GM21825 (cell line): ENCODE measurements around the gene CCR4.
"Not testable (repeated sequence)": the region's sequence is repeated elsewhere in the genome, so short reads cannot be mapped to it uniquely, and the experiment has no call there.

ENCODE experiments used
- ATAC-seq: cut with Tn5 transposase; IDR thresholded peaks from one replicate; pipeline ENCODE4 v1.9.1; 2021; ENCODE audit warnings: mild to moderate bottlenecking, moderate library complexity; ENCODE audit not compliant: unreplicated experiment

The CCR4 gene

DNA sequence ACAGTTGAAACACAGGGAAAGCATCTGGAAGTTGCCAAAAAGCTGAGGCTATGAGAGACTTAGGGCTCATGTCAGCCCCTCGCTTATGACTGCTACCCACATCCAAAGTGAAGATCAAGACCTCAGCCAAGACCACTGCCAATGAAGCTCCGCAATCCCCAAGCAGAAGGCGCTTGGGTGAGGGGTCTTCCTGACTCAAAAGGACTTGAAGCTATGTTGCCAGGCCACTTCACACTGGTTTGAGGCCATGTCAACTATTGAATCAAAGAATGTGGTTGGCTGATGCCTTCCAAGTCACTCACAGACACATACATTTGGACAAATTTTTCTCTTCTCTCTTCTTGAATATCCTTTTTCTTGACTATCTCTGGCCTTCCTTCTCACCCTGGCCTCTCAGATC lies 928 bp upstream of the CCR4 start:
- no peak for ATAC-seq

DNA sequence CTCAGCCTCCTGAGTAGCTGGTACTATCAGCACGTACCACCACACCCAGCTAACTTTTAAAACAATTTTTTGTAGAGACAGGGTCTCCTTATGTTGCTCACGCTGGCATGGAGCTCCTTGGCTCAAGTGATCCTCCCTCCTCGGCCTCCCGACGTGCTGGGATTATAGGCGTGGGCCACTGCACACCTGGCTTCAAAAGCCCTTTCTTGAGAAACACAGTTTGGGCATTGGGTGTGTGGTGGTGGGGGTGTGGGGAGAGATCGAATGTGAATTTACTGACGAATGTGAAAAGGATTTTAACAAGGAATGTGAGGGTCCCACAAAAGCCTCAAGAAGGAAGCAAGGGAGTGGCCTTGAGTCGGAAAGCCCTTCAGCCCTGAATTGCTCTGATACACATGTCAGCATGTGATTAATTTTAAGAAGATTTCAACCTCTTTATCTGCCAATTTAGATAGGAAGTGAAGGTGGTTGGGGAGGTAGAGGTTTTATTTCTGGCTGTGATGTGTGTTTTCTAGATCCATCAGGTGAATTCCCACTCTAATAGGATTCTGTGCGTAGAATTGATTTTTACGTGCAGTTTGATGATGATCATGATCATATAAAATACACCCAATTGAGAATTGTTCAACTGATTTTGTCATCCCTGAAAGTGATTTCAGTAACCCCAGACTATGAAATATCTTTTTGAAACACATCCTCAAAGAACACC lies 1.1 kb downstream of the CCR4 start:
- ATAC-seq, result no peak

DNA sequence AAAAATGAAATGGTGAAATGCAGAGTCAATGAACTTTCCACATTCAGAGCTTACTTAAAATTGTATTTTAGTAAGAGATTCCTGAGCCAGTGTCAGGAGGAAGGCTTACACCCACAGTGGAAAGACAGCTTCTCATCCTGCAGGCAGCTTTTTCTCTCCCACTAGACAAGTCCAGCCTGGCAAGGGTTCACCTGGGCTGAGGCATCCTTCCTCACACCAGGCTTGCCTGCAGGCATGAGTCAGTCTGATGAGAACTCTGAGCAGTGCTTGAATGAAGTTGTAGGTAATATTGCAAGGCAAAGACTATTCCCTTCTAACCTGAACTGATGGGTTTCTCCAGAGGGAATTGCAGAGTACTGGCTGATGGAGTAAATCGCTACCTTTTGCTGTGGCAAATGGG lies 3.1 kb downstream of the CCR4 start:
- ATAC-seq, result no peak

DNA sequence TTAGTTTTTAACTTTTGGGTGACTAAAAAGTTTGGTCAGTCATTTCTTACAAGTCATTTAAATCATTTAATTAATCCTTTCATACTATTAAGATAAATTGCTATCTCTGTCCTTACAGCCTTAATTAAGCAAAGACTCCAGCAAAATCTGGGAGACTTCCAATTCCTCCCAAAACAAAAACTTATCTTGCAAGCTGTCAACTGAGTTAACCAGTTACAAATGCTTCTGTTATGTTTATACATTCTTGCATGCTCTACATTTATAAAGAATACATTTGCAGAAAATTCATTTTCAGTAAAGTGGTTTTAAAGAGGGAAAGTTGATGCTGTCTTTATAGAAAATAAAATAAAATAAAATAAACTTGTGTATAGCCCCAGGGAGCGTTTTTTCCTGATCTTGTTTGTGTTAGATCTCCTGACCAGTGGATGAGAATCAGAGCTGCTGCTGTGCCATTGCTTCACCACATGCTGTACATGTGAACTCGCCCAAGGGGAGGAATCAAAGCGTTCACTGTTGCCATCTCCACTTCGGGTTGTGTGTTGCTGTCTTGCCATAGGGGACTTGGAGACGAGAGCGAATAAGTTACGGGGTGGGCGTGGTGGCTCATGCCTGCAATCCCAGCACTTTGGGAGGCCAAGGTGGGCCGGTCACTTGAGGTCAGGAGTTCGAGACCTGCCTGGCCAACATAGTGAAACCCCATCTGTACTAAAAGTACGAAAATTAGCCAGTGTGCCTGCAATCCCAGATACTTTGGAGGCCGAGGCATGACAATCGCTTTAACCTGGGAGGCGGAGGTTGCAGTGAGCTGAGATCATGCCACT lies 5.5 kb downstream of the CCR4 start:
- ATAC-seq, result no peak

DNA sequence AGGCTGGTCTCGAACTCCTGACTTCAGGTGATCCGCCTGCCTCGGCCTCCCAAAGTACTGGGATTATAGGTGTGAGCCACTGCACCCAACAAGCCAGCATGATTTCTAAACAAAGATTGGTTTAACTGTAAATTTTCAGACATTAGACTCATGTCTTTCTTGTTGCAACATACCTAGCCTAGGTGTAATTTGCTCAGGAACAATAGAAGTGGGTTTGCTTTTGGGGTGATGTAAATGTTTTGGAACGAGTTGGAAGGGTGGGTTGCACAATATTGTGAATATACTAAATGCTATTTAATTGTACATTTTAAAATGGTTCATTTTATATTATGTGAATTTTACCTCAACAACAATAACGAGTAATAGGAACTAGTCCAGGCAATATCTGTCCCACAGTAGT lies 7.1 kb downstream of the CCR4 start:
- ATAC-seq, result no peak

DNA sequence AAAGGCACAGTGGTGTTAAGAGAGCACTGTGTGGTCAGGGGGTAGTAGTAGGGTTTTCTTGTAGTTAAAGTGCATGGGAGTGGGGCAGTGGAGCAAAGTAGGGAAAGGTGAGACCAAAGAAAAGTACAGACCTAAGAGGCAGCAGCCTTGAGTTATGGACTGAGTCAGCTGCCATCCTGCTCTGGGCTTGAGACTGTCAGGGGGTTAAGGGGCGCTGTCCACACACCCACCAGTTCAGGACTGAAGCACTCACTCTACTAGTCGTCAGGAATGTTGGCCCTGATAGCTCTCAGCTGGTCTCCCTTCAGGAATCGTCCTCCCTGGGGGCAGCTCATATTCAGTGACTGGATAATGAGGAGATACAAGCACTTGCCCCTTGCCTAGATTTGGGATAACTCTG lies 7.9 kb downstream of the CCR4 start:
- ATAC-seq, result no peak

DNA sequence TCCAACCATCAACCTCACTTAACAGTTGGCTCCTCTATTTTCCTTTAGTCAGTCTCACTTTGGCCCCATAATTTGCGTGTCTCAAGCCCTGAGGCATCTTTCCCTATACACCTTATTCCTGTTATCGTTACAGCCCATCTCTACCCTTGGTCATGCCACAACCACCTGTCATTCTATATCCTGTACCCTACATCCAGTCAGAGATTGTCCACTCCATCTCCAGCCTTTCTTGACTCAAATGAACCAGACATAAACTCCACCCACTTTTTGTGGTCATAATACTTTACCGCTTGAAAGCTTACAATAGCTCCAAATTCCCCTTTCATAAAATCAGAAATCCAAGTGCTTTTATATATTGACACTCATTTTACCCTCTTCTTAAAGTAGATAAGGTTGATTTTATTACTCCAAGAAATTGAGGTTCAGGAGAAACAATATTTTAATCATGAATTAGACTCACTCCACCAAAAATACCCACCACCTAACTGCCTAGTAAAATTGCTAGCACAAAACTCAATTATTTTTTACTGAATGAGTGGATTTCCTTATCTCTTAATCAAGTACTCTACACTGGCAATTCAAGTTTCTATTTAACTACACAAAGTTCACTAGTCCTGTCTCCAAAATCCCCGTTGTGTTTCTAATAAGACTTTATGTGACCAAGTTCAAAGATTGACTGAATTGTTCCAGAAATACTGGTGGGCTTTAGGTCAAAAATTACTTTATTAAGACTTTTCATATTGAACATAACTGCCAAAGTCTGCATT lies 9.1 kb downstream of the CCR4 start:
- ATAC-seq, result no peak

DNA sequence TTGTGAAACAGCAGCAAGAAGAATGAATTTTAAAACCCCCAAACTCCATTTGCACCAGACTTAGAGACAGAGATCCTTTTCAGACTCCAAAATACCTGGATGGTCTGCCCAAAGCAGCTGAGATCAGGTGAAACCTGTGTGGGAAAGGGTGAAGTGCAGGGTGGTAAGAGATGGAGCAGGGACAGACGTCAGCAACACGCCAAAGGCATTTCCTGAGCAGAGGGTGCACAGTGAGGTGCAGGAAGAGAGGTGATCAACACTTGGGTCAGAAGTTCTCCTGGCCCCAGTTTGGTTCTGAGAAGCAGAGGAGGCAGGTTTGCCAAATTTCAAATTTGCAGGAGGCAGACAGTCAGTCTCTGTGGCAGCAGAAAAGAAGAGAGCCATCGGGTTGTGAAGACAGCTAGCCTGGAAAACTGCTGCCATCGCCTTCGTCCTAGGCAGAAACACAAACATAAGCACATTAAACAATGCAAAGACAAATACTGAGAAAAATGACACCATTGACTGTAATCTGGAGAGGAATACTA lies 9.8 kb downstream of the CCR4 start:
- ATAC-seq, result no peak

DNA sequence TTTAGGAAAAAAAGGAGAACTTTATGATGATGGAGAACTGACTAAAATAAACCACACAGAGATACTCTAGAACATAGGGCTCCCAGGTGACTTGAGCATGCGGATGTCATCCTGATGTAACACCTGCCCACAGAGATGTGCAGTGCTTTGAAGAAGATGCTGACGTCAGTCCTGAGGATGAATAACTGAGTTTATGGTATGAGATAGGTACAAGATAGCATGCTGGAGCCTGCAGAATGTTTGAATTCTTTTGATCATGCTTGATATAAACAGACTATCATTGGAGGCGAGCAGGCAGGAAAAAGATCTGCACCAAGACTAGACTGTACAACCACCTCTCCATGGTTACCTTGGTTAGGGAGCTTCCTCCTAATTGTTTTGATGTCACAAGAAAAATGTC lies 12.4 kb downstream of the CCR4 start:
- no peak for ATAC-seq

DNA sequence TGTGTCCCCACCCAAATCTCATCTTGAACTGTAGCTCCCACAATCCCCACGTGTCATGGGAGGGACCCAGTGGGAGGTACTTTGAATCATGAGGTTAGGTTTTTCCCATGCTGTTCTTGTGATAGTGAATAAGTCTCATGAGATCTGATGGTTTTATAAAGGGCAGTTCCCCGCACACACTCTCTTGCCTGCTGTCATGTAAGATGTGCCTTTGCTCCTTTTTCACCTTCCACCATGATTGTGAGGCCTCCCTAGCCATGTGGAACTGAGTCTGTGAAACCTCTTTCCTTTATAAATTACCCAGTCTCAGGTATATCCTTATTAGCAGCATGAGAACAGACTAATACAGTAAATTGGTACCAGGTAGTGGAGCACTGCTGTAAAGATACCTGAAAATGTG lies 13.3 kb downstream of the CCR4 start:
- ATAC-seq, result not testable (repeated sequence)

DNA sequence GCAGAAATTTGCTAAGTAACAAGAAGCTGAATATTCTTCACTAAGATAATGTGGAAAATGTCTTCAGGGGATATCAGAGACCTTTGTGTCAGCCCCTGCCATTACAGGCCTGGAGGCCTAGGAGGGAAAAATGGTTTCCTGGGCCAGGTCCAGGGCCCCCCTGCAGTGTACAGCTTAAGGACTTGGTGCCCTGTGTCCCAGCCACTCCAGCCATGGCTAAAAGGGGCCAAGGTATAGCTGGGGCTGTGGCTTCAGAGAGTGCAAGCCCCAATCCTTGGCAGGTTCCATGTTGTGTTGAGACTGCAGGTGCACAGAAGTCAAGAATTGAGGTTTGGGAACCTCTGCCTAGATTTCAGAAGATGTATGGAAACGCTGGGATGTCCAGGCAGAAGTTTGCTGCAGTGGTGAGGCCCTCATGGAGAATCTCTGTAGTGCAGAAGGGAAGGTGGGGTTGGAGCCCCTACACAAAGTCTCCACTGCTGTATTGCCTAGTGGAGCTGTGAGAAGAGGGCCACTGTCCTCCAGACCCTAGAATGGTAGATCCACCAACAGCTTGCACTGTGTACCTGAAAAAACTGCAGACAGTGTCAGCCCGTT lies 14.3 kb downstream of the CCR4 start:
- not testable (repeated sequence) for ATAC-seq

DNA sequence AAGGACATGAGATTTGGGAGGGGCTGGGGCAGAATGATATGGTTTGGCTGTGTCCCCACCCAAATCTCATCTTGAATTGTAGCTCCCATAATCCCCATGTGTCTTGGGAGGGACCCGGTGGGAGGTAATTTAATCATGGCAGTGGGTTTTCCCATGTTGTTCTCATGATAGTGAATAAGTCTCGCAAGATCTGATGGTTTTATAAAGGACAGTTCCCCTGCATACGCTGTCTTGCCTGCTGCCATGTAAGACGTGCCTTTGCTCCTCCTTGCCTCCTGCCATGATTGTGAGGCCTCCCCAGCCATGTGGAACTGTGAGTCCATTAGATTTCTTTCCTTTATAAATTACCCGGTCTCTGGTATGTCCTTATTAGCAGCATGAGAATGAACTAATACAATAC lies 15.2 kb downstream of the CCR4 start:
- ATAC-seq, result not testable (repeated sequence)

DNA sequence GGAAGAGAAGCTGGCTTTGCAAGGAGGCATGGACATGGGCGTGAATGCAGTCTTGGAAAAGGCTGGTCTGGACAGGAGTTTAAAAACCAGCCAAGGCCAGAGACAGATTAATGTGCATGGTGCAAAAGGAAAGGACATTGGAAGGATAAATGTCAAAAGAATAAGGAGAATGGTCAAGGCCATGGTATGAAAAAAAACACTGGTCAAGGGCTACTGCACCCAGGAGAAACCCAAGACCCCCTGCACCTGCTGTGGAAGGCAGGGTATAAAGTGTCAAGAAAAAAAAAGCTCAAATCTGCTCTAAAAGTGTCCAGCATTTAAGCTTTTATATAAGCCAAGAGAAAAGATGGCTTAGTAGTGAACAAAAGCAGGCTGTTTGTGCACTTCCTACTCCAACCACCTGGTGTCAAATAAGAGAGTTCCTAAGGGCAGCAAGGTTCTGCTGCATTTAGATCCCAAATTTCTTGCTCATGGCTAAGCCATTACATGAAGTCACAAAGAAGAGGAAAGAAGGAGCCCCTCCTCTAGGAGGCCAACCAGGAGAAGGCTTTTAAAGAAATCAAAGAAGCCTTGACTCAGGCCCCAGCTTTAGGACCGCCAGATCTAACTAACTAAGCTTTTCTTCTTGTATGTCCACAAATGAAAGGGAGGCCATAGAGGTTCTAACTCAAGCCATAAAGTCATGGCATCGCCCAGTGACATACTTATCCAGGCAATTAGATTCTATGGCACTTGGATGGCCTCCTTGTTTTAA lies 16.9 kb downstream of the CCR4 start:
- ATAC-seq, result no peak

DNA sequence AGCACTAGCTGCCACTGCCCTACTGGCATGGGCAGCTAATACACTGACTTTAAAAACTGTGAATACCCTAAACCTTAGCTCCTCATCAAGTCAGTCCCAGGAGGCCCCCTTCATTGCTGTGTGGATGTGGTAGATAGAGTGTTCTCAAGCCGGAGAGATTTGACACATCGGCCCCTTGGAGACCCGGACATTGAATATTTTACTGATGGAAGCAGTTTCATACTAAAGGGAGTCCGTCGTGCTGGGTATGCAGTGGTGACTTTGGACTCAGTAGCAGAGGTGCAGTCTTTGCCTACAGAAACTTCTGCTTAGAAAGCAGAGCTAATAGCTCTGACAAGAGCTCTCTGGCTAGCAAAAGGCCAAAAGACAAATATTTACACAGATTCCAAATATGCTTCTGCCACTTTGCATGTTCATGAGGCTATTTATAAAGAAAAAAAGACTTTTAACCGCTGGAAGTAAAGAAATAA lies 17.5 kb downstream of the CCR4 start:
- ATAC-seq, result no peak

DNA sequence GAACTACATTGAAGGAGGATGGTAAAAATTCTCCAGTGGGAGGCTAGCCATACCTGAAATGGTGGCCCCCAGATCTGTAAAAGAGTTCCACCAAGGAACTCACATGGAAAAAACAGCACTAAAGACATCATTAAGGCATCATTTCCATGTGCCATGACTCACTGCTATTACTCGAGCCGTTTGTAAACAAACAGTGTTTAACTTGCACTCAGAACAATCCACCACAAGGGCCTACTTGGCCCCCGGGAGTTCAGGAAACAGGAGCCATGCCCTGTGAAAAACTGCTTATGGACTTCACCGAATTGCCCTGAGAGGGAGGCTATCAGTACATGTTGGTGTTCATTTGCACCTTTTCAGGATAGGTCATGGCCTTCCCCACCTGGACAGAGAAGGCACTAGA lies 18.2 kb downstream of the CCR4 start:
- ATAC-seq, result no peak

DNA sequence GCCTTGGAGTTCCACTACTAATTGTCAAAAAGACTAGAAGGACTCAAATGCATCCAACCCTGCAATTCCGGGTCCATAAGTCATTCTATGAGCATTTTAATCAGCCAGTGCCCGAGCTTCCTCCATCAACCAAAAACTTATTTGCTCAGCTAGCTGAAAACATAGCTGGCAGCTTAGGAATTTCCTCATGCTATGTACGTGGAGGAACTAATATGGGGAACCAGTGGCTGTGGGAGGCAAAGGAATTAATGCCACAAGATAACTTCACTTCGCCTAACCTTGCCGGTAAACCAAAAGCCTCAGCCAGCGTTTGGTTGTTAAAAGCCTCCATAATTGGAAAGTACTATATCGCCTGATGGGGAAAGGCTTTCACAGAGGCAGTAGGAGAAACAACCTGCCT lies 19.8 kb downstream of the CCR4 start:
- not testable (repeated sequence) for ATAC-seq

DNA sequence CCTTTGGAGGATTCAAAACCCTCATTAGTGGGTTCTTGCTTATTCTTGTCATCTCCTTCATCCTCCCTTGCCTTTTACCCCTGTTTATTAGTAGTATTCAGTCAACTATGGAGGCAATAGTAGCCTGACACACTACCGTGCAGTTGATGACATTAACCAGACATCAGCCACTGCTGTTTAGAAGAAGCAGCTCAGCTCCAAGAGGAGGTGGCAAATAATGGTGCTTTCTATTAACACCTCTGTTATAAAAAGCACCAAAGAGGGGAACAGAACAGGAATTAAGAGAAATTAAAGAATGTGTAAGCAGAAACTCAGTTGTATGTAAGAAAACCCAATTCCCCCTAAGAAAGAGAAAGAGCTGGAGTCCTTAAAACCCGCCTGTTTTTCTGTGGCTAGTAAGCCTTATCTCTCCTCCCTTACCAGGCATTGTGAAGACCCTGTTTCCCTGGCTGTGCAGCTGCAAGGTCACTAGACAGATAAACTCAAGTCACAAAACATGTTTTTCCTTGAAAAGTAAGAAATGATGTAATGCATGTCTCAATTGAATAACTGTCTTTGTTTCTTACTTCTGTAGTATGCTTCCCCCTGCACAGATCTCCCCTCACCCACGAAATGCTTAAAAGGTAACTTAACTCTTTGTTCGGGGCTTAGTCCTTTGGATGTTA lies 21.2 kb downstream of the CCR4 start:
- no peak for ATAC-seq

DNA sequence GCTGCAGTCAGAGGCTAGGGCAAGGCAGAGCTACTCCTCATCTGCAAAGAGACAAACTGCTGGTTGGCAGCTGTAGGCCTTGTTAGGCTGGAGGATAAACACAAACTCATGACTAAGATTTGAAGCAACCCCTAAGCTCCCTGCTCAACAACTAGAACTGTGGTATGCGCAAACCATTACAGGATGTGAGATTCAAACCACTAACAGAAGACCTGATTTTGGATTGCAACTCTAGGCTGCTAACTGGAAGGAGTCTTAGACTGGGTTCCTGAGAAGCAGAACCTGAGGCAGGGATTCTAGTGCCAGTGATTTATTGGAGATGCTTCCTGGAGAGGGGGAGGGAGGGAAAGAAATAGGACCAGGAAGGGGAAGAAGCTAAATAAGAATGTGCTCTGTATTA lies 22.5 kb downstream of the CCR4 start:
- peak; percentile 68 for ATAC-seq

DNA sequence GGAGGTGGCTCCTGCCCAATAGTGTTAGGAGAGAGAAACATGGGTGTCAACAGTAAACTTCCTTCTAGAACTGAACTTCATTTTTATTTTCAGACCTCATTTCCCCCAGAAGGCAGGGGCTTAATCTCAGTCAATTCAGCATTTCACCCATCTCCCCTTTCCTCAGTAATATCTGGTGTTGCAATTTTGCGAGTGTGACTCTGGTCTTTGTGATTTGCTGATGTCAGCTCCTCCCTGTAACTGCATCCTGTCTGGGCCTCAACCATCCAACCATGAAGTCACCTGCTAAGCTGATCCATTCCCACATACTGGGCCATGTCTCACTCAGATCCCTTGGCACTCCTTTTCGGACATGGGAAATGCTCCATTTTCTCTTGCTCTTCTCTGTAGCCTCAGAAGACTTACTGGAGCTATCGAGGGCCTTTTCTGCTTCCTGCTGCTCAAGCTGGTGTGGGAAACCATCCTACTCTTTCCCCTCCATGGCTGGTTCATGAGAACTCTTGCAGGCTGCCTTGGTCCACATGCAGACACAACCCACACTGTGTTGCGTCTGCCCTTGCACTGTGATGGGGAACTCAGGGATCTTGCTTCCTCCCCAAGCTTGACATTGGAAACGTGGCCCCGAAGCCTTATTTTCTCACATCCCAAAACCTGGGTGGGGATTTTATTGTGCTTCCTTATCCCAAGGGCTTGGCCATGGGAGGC lies 24.6 kb downstream of the CCR4 start:
- ATAC-seq, result no peak
